ENCODE data around the gene MDM4. TPM values are rescaled to one million over a fixed set of nuclear protein-coding genes. Genes with fewer than 3 reads are reported as not detected.

Gene MDM4
- polyA plus RNA-seq, 2 of the 4 experiments (the other 2 are of a cell fraction), result 4.6 to 48.9 TPM

GRCh38 chr1:204592246-204592948 lies 76.2 kb downstream of the MDM4 start:
- FAIRE-seq (no peak), ATAC-seq (peak; percentile 36 to 41; a peak in 2 of 6 replicates), DNase-seq (ENCODE audit: low read depth in 1 of 2, low spot score in 1 of 2) (no peak)
- TF ChIP-seq E2F6 (IDR thresholded peaks at IDR 0.05; ENCODE audit: borderline replicate concordance, low read depth) (no peak), RARB (CRISPR knock-in tag; IDR thresholded peaks at IDR 0.05) (no peak), HOXB5 (CRISPR knock-in tag; IDR thresholded peaks at IDR 0.05) (no peak), JUN (IDR thresholded peaks at IDR 0.05) (no peak), SMC3 (IDR thresholded peaks at IDR 0.05) (no peak), KDM5A (IDR thresholded peaks at IDR 0.05) (no peak), GATA3 (IDR thresholded peaks at IDR 0.05; ENCODE audit: borderline replicate concordance) (no peak), BHLHE40 (IDR thresholded peaks at IDR 0.05; ENCODE audit: low read depth, low read length) (no peak), RFX5 (IDR thresholded peaks at IDR 0.05) (no peak), FOSB (CRISPR knock-in tag; IDR thresholded peaks at IDR 0.05) (no peak), HDAC2 (IDR thresholded peaks at IDR 0.05) (no peak), MYC (IDR thresholded peaks at IDR 0.05; ENCODE audit: borderline replicate concordance, low read length) (no peak), KDM1A (IDR thresholded peaks at IDR 0.05; ENCODE audit: low read depth) (no peak), EHMT2 (IDR thresholded peaks at IDR 0.05; ENCODE audit: low read depth) (no peak), ZNF302 (CRISPR knock-in tag; IDR thresholded peaks at IDR 0.05) (no peak), ZC3H11A (IDR thresholded peaks at IDR 0.05) (no peak)
- Histone ChIP-seq H3K4me3 (no peak overlapping the region), H3K27ac (0 out of 6 replicates have a peak overlapping the region, but pooled peaks of 1 of the 2 experiments have one; percentile 8), H3K4me2 (peak overlapping the region; percentile 29; the same call in 2 of the 3 replicates), H3K4me1 (peaks cover 15% of the 10 kb centered on the region; the same call in 2 of the 3 replicates), H3K9me3 (no peaks in the 10 kb centered on the region)
- POLR2A ChIA-PET, result no interaction called here
- 69% methylated on average over 10 of the region's 10 CpGs for whole genome bisulfite sequencing (ENCODE audit: missing lambda C conversion rate)
- CTCF ChIA-PET, result interaction anchor here (0.8 to 3.8 kb wide), 4 partner anchors 24 to 215 kb away, joined by 3 to 23 read pairs (median 8); no protein-coding TSS in a partner anchor

GRCh38 chr1:204598319-204598969 lies 82.2 kb downstream of the MDM4 start:
- H3K9me3 ChIP-seq, result no peaks in the 10 kb centered on the region
- H3K4me3 ChIP-seq, result no peak overlapping the region
- no peak for ATAC-seq
- 80% methylated on average over 4 of the region's 4 CpGs for WGBS (ENCODE audit: missing lambda C conversion rate)
- H3K4me2 ChIP-seq, result no peak overlapping the region
- POLR2A ChIA-PET, result no interaction called here
- CTCF ChIA-PET, result interaction anchor here (1.5 to 2.1 kb wide), 3 partner anchors 33 to 209 kb away, joined by 4 to 9 read pairs (median 7); no protein-coding TSS in a partner anchor
- DNase-seq (ENCODE audit: low read depth in 1 of 2, low spot score in 1 of 2), result no peak
- no peak for FAIRE-seq
- no peak overlapping the region for H3K27ac ChIP-seq
- no peak for TF ChIP-seq CTCF (IDR thresholded peaks at IDR 0.05)
- no peaks in the 10 kb centered on the region for H3K4me1 ChIP-seq

- POLR2A ChIA-PET, result no interaction called here
- DNase-seq (ENCODE audit: low read depth in 1 of 2, low spot score in 1 of 2) (no peak), FAIRE-seq (no peak), ATAC-seq (no peak)
- 53% methylated on average over 8 of the region's 8 CpGs for WGBS (ENCODE audit: missing lambda C conversion rate)
- Histone ChIP-seq H3K27ac (no peak overlapping the region), H3K4me1 (no peaks in the 10 kb centered on the region), H3K4me3 (no peak overlapping the region), H3K4me2 (no peak overlapping the region), H3K9me3 (no peaks in the 10 kb centered on the region)
- CTCF ChIA-PET, result interaction anchor here (1.5 to 1.6 kb wide), 2 partner anchors 10 to 208 kb away, joined by 4 to 7 read pairs; no protein-coding TSS in a partner anchor
- TF ChIP-seq FOSL2 (IDR thresholded peaks at IDR 0.05) (no peak), FOSL2 (CRISPR knock-in tag; IDR thresholded peaks at IDR 0.05) (no peak), HDAC2 (IDR thresholded peaks at IDR 0.05) (no peak), MAZ (IDR thresholded peaks at IDR 0.05; ENCODE audit: borderline replicate concordance, low read depth, low read length) (no peak), RCOR1 (IDR thresholded peaks at IDR 0.05; ENCODE audit: low read depth, low read length) (no peak), HOXB5 (CRISPR knock-in tag; IDR thresholded peaks at IDR 0.05) (no peak), HES2 (IDR thresholded peaks at IDR 0.05) (no peak), USF2 (IDR thresholded peaks at IDR 0.05) (no peak), ATOH8 (CRISPR knock-in tag; IDR thresholded peaks at IDR 0.05; ENCODE audit: low read depth) (no peak), RAD21 (conservative IDR thresholded peaks at IDR 0.05 in 1 of 2, IDR thresholded peaks at IDR 0.05 in 1 of 2) (no peak), NPAS2 (CRISPR knock-in tag; IDR thresholded peaks at IDR 0.05; ENCODE audit: borderline replicate concordance) (no peak), CEBPB (IDR thresholded peaks at IDR 0.05) (no peak), ELK1 (IDR thresholded peaks at IDR 0.05; ENCODE audit: low read depth, low read length) (no peak), RARB (CRISPR knock-in tag; IDR thresholded peaks at IDR 0.05) (no peak)
Measured at GRCh38 chr1:204599098-204599497, 82.9 kb downstream of the MDM4 start.

All from A549 (cell line).